ENCODE results near the gene ITGB8.

Gene ITGB8

GRCh38 chr7:20438248-20438647, 107.5 kb downstream of the ITGB8 start:
- H3K27ac Mint-ChIP-seq: no peak overlapping the region
- TF ChIP-seq CTCF (IDR thresholded peaks at IDR 0.05; ENCODE audit: unreplicated experiment in 3 of 3): no peak
- H3K9me3 Mint-ChIP-seq: peaks cover 2% of the 10 kb centered on the region
- H3K4me3 Mint-ChIP-seq: no peak overlapping the region
- no peaks in the 10 kb centered on the region for H3K36me3 Mint-ChIP-seq (ENCODE audit: low read depth)
- peaks cover 6% of the 10 kb centered on the region for H3K27me3 Mint-ChIP-seq (ENCODE audit: low read depth)
- peaks cover 13% of the 10 kb centered on the region for H3K4me1 Mint-ChIP-seq

DNA sequence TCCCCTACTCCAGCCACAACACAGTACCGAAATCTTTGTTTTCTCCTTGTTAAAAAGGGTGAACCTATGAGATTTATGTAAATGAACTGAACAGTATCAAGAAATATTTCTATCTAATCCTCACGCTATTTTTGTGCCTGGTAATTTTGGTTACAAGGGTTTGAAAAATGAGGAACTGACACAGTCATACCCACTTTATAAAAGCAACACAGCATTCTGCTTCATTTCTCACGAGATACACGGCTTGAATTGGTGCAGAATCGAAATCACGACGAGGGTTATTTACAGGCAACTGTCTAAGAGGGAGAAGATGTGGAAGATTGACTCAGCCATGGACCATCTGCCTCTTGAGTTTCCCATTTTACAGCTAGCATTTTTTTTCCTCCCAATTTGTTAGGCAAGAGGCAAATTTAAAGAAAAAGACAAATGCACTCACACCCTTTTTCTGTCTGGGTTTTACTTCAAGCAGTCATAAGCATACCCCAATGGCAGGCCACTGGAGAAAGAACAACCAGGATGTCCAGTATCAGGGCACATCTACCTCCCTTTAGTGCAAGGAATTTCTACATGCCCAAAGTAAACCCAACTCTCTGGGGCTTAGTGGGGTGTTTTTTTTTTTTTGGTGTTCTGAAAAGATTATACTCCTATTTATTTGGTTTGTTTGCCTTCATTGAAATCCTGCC, 108.1 kb downstream of the ITGB8 start:
- H3K36me3 Mint-ChIP-seq (ENCODE audit: low read depth): no peaks in the 10 kb centered on the region
- H3K27me3 Mint-ChIP-seq (ENCODE audit: low read depth): peaks cover 10% of the 10 kb centered on the region
- peaks cover 2% of the 10 kb centered on the region for H3K9me3 Mint-ChIP-seq
- H3K4me1 Mint-ChIP-seq: peaks cover 16% of the 10 kb centered on the region
- no peak for TF ChIP-seq CTCF (IDR thresholded peaks at IDR 0.05; ENCODE audit: unreplicated experiment in 3 of 3)
- H3K4me3 Mint-ChIP-seq: no peak overlapping the region
- H3K27ac Mint-ChIP-seq: no peak overlapping the region

DNA sequence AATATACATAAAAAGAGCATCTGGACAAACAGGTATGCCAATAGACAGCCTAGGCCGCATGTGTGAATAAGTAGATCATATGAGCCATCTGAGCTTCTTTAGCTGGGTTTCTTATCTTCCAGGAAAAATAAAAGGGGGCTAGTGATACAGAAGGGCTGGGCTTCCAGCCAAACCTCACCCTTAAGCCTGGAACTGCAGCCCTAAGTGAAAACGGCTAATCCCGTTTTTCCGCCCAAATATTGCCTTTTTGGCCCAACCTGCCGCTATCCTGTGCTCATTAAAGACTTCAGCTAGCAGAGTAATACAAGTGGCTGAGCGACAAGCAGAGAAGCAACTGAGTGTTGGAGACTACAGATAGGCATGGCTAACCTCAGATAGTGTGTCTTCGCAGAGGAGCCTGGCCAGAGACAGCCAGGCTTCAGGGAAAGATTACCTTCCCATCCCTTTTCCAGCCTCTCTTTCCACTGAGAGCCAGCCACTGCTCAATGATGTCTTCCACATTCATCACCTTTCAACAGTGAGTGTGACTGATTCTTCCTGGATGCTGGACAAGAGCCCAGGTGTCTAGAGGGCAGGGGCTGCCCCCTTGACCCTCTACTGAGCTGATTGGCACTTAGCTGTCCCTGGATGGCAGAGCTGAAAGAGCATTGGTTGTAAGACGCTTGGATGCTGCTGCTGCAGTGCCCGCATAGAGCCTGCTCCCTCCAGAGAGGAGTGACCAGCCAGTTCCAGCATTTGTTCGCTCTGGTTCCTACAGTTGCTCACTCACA, 108.9 kb downstream of the ITGB8 start:
- TF ChIP-seq CTCF (IDR thresholded peaks at IDR 0.05; ENCODE audit: unreplicated experiment in 3 of 3): no peak
- Mint-ChIP-seq H3K27ac (no peak overlapping the region), H3K9me3 (peaks cover 7% of the 10 kb centered on the region), H3K27me3 (ENCODE audit: low read depth) (peaks cover 10% of the 10 kb centered on the region), H3K36me3 (ENCODE audit: low read depth) (no peaks in the 10 kb centered on the region), H3K4me1 (peaks cover 20% of the 10 kb centered on the region), H3K4me3 (no peak overlapping the region)

GRCh38 chr7:20440472-20441105, 109.9 kb downstream of the ITGB8 start:
- Mint-ChIP-seq H3K9me3 (peaks cover 12% of the 10 kb centered on the region), H3K4me3 (no peak overlapping the region), H3K4me1 (peaks cover 20% of the 10 kb centered on the region), H3K36me3 (ENCODE audit: low read depth) (no peaks in the 10 kb centered on the region), H3K27ac (no peak overlapping the region), H3K27me3 (ENCODE audit: low read depth) (peaks cover 13% of the 10 kb centered on the region)
- TF ChIP-seq CTCF (IDR thresholded peaks at IDR 0.05; ENCODE audit: unreplicated experiment in 3 of 3): no peak

DNA sequence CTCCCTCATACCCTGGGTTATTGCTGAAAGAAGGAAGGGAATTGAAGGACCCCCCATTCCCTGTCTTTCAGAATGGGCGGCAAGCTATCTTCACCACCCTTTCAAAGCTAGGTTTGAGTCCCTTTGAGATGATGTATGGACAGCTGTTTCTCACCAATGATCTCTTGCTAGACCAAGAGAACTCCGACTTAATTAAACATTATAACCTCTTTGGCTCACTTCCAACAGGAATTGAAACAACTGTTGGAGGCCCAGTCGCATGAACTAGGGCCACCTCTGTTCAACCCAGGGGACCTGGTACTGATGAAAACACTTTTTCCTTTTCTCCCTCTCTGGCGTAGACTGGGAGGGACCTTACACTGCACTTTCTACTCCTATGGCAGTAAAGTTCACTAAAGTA, 110.6 kb downstream of the ITGB8 start:
- H3K27ac Mint-ChIP-seq: no peak overlapping the region

More for the DNA sequence above, 110.6 kb downstream of the ITGB8 start:
- Mint-ChIP-seq H3K4me3 (no peak overlapping the region), H3K4me1 (peaks cover 20% of the 10 kb centered on the region), H3K36me3 (ENCODE audit: low read depth) (no peaks in the 10 kb centered on the region), H3K9me3 (peaks cover 12% of the 10 kb centered on the region), H3K27me3 (ENCODE audit: low read depth) (peaks cover 13% of the 10 kb centered on the region)
- no peak for TF ChIP-seq CTCF (IDR thresholded peaks at IDR 0.05; ENCODE audit: unreplicated experiment in 3 of 3)
